ENCODE results near the gene DNMT3L.
"Not testable (repeated sequence)": the region's sequence is repeated elsewhere in the genome, so short reads cannot be mapped to it uniquely, and the experiment has no call there.

Gene DNMT3L

GRCh38 chr21:44240353-44240752 lies 21.3 kb downstream of the DNMT3L start:
- H3F3A ChIP-seq (ENCODE audit: insufficient read depth, low read length); H3K4me2 ChIP-seq (ENCODE audit: low read depth, low read length); H3K4me3 ChIP-seq (ENCODE audit: low read length); H3K9ac ChIP-seq (ENCODE audit: low read length); H2AFZ ChIP-seq (ENCODE audit: low read length); H3K36me3 ChIP-seq (replicated peaks; ENCODE audit: insufficient read depth, low read length); H4K20me1 ChIP-seq (ENCODE audit: insufficient read depth, low read length); H3K9me2 ChIP-seq (replicated peaks; ENCODE audit: insufficient read depth, low read length); DNase-seq; H3K9me3 ChIP-seq (replicated peaks; ENCODE audit: insufficient read depth, low read length); H3K27ac ChIP-seq (ENCODE audit: low read length); H3K79me2 ChIP-seq (ENCODE audit: low read length); H3K27me3 ChIP-seq (replicated peaks; ENCODE audit: insufficient read depth, low read length); H3K4me1 ChIP-seq (ENCODE audit: low read length): not testable (repeated sequence)

GRCh38 chr21:44229561-44229960 lies 32.1 kb downstream of the DNMT3L start:
- H3K27me3 ChIP-seq (replicated peaks; ENCODE audit: insufficient read depth, low read length); H3K36me3 ChIP-seq (replicated peaks; ENCODE audit: insufficient read depth, low read length); H4K20me1 ChIP-seq (ENCODE audit: insufficient read depth, low read length); DNase-seq; H3K4me3 ChIP-seq (ENCODE audit: low read length); H3K9ac ChIP-seq (ENCODE audit: low read length); H3K79me2 ChIP-seq (ENCODE audit: low read length); H3K9me2 ChIP-seq (replicated peaks; ENCODE audit: insufficient read depth, low read length); H3K9me3 ChIP-seq (replicated peaks; ENCODE audit: insufficient read depth, low read length); H3F3A ChIP-seq (ENCODE audit: insufficient read depth, low read length); H3K27ac ChIP-seq (ENCODE audit: low read length); H3K4me2 ChIP-seq (ENCODE audit: low read depth, low read length); H2AFZ ChIP-seq (ENCODE audit: low read length); H3K4me1 ChIP-seq (ENCODE audit: low read length): not testable (repeated sequence)

- H2AFZ ChIP-seq (ENCODE audit: low read length); H3K9me3 ChIP-seq (replicated peaks; ENCODE audit: insufficient read depth, low read length); H3K27ac ChIP-seq (ENCODE audit: low read length); H3K36me3 ChIP-seq (replicated peaks; ENCODE audit: insufficient read depth, low read length); H3K4me1 ChIP-seq (ENCODE audit: low read length); H3K4me2 ChIP-seq (ENCODE audit: low read depth, low read length); H3K4me3 ChIP-seq (ENCODE audit: low read length); H3K27me3 ChIP-seq (replicated peaks; ENCODE audit: insufficient read depth, low read length); DNase-seq; H4K20me1 ChIP-seq (ENCODE audit: insufficient read depth, low read length); H3K9ac ChIP-seq (ENCODE audit: low read length); H3K79me2 ChIP-seq (ENCODE audit: low read length); H3F3A ChIP-seq (ENCODE audit: insufficient read depth, low read length); H3K9me2 ChIP-seq (replicated peaks; ENCODE audit: insufficient read depth, low read length): not testable (repeated sequence)
These were observed 33.6 kb downstream of the DNMT3L start for GRCh38 chr21:44228109-44228508.

- not testable (repeated sequence) for H3K9me3 ChIP-seq (replicated peaks; ENCODE audit: insufficient read depth, low read length); DNase-seq; H3K27me3 ChIP-seq (replicated peaks; ENCODE audit: insufficient read depth, low read length); H3K9me2 ChIP-seq (replicated peaks; ENCODE audit: insufficient read depth, low read length); H3F3A ChIP-seq (ENCODE audit: insufficient read depth, low read length); H3K4me3 ChIP-seq (ENCODE audit: low read length); H4K20me1 ChIP-seq (ENCODE audit: insufficient read depth, low read length); H3K4me2 ChIP-seq (ENCODE audit: low read depth, low read length); H2AFZ ChIP-seq (ENCODE audit: low read length); H3K9ac ChIP-seq (ENCODE audit: low read length); H3K27ac ChIP-seq (ENCODE audit: low read length); H3K36me3 ChIP-seq (replicated peaks; ENCODE audit: insufficient read depth, low read length); H3K79me2 ChIP-seq (ENCODE audit: low read length); H3K4me1 ChIP-seq (ENCODE audit: low read length)
These were observed 34.1 kb downstream of the DNMT3L start for GRCh38 chr21:44227614-44228013.

GRCh38 chr21:44225605-44226004 lies 36.1 kb downstream of the DNMT3L start:
- not testable (repeated sequence) for H3K27ac ChIP-seq (ENCODE audit: low read length); H3K4me2 ChIP-seq (ENCODE audit: low read depth, low read length)

GRCh38 chr21:44223334-44223733 lies 38.4 kb downstream of the DNMT3L start:
- not testable (repeated sequence) for H3K79me2 ChIP-seq (ENCODE audit: low read length); H3K27me3 ChIP-seq (replicated peaks; ENCODE audit: insufficient read depth, low read length); H3K4me1 ChIP-seq (ENCODE audit: low read length); H3K4me3 ChIP-seq (ENCODE audit: low read length); H3K27ac ChIP-seq (ENCODE audit: low read length); H3K9me2 ChIP-seq (replicated peaks; ENCODE audit: insufficient read depth, low read length); DNase-seq; H3K9me3 ChIP-seq (replicated peaks; ENCODE audit: insufficient read depth, low read length); H3F3A ChIP-seq (ENCODE audit: insufficient read depth, low read length); H3K9ac ChIP-seq (ENCODE audit: low read length); H3K36me3 ChIP-seq (replicated peaks; ENCODE audit: insufficient read depth, low read length); H2AFZ ChIP-seq (ENCODE audit: low read length); H4K20me1 ChIP-seq (ENCODE audit: insufficient read depth, low read length); H3K4me2 ChIP-seq (ENCODE audit: low read depth, low read length)

More at GRCh38 chr21:44225605-44226004, 36.1 kb downstream of the DNMT3L start:
- not testable (repeated sequence) for H3K9ac ChIP-seq (ENCODE audit: low read length); H3K36me3 ChIP-seq (replicated peaks; ENCODE audit: insufficient read depth, low read length); H4K20me1 ChIP-seq (ENCODE audit: insufficient read depth, low read length); H3K9me3 ChIP-seq (replicated peaks; ENCODE audit: insufficient read depth, low read length); H3F3A ChIP-seq (ENCODE audit: insufficient read depth, low read length); H3K4me1 ChIP-seq (ENCODE audit: low read length); H3K79me2 ChIP-seq (ENCODE audit: low read length); H3K27me3 ChIP-seq (replicated peaks; ENCODE audit: insufficient read depth, low read length); DNase-seq; H3K9me2 ChIP-seq (replicated peaks; ENCODE audit: insufficient read depth, low read length); H2AFZ ChIP-seq (ENCODE audit: low read length); H3K4me3 ChIP-seq (ENCODE audit: low read length)

- H3K4me1 ChIP-seq (ENCODE audit: low read length); H3F3A ChIP-seq (ENCODE audit: insufficient read depth, low read length); H4K20me1 ChIP-seq (ENCODE audit: insufficient read depth, low read length); H3K27me3 ChIP-seq (replicated peaks; ENCODE audit: insufficient read depth, low read length); H3K4me3 ChIP-seq (ENCODE audit: low read length); H3K9me2 ChIP-seq (replicated peaks; ENCODE audit: insufficient read depth, low read length); DNase-seq; H3K9ac ChIP-seq (ENCODE audit: low read length); H3K36me3 ChIP-seq (replicated peaks; ENCODE audit: insufficient read depth, low read length); H3K4me2 ChIP-seq (ENCODE audit: low read depth, low read length); H3K27ac ChIP-seq (ENCODE audit: low read length); H3K79me2 ChIP-seq (ENCODE audit: low read length); H3K9me3 ChIP-seq (replicated peaks; ENCODE audit: insufficient read depth, low read length); H2AFZ ChIP-seq (ENCODE audit: low read length): not testable (repeated sequence)
These were observed 41.0 kb downstream of the DNMT3L start for GRCh38 chr21:44220674-44221073.

GRCh38 chr21:44218461-44218860 lies 43.2 kb downstream of the DNMT3L start:
- H3K27me3 ChIP-seq (replicated peaks; ENCODE audit: insufficient read depth, low read length); H3K9me3 ChIP-seq (replicated peaks; ENCODE audit: insufficient read depth, low read length); H3K36me3 ChIP-seq (replicated peaks; ENCODE audit: insufficient read depth, low read length); H3K4me3 ChIP-seq (ENCODE audit: low read length); H4K20me1 ChIP-seq (ENCODE audit: insufficient read depth, low read length); H3K79me2 ChIP-seq (ENCODE audit: low read length); H3K9me2 ChIP-seq (replicated peaks; ENCODE audit: insufficient read depth, low read length); H3K4me2 ChIP-seq (ENCODE audit: low read depth, low read length); H3K27ac ChIP-seq (ENCODE audit: low read length); DNase-seq; H3K4me1 ChIP-seq (ENCODE audit: low read length); H3F3A ChIP-seq (ENCODE audit: insufficient read depth, low read length); H3K9ac ChIP-seq (ENCODE audit: low read length); H2AFZ ChIP-seq (ENCODE audit: low read length): not testable (repeated sequence)
